Stimulated activated CD8-positive, alpha-beta memory T cell treated with anti-CD3 and anti-CD28 coated beads, Interleukin-4, amount 100 ng/mL, for 24 hours (primary cell): Measurements from ENCODE around the gene LOXHD1.

Source experiments
- DNase-seq: peaks from one replicate; pipeline ENCODE4 v3.0.0-alpha.2; 2020; ENCODE audit warnings: low read depth

LOXHD1 gene

DNA sequence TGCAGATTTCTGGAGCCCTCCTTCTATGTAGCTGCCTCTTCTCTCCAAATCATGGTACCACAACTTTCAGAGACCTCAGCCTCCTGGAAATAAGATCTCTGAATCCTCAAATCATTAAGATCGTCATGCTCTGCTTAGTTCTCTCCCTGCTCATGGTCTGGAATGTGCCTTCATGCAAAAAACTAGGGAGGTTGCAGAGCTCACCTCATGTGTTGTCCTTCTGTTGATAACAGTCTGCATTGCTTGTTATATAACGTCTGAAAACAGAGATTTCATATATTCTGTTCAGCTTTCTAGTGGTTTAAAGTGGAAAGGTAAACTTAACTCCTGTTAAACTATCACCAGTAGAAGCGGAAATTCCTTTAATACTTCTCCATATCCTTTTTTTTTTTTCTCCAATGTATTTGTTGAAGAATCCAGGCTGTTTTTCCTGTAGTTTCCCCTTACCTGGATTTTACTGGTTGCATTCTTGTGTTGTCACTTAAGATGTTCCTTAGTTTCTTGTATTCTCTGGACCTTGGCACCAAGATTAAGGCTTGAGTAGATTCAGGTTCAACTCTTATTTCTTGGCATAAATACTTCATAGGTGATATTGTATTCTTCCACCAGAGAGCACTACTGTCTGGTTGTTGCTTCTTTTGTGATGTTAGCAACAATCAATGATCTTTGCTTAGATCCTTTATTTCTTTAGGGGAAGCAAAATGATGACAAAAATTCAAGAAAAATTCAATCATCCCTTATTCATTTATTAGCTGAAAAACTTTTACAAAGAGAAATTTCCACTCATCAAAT, 211.3 kb downstream of the LOXHD1 start:
- no peak for DNase-seq

- no peak for DNase-seq
Observed at GRCh38 chr18:46439037-46439436, 218.0 kb downstream of the LOXHD1 start.

DNA sequence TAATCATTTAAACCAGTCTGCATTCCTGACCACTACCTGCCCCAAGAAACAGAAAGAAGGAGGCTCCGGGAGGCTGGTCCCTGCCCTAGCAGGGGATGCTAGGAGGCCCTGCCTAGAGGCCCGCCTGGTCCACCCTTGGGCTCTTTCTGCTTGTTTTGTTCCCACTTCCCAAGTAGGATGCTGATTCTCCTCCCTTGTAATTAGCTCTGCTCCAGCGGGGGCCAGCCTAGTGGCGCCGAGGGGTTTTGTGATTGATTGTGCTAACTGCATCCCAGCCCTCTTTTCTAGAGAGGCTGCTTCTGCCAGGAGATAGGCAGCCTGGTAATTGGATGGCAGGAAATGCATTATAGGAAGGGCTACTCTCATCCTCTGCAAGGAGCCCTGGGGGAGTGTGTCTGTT, 220.0 kb downstream of the LOXHD1 start:
- DNase-seq: no peak

- DNase-seq: no peak
Observed at GRCh38 chr18:46436621-46437020, 220.4 kb downstream of the LOXHD1 start.

GRCh38 chr18:46435031-46435430, 222.0 kb downstream of the LOXHD1 start:
- no peak for DNase-seq

GRCh38 chr18:46434629-46435028, 222.4 kb downstream of the LOXHD1 start:
- DNase-seq: no peak

- DNase-seq: no peak
Observed at GRCh38 chr18:46433121-46433826, 223.7 kb downstream of the LOXHD1 start.

GRCh38 chr18:46431522-46432171, 225.4 kb downstream of the LOXHD1 start:
- DNase-seq: no peak

DNA sequence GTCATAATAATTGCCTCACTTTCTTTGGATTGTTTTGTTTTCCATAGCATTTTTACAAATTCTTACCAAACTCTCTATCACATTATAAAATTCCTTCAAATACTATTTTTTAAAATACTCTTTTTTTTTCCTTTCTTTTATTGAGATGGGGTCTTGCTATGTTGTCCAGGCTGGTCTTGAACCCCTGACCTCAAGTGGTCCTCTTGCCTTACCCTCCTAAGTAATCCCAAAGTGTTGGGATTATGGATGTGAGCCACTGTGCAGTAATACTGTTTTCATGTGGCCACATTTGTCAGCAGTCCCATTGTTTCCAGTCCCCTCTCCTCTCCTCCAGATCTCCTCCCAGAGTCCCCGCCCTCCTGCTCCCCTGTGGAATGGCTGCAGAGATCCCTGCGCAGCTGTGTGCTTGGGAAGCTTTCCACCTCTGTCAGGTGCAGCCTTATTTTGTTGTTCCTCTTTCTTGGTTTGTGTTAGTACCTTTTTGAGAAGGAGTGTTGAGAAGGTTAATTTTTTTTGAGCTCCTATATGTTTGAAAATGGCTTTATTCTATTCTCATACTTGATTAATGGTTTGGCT, 227.3 kb downstream of the LOXHD1 start:
- no peak for DNase-seq

DNA sequence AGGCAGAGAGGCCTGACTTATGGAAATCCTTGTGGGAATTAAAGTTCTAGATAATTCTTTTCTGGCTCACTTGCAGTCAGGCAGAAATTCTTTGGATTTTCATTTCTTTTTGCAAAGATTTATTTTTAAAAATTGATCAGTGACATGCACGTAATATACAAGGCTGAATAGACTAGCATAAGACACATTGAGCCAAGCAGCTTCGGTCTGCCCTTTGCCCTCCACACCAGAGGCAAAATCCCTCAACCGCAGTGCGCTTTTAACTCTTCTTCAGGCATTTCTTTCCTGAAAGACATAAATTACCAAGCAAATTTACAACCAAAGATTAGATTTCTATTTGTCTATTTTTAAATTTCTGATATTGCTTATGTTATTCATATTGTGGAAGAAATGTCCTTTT, 227.9 kb downstream of the LOXHD1 start:
- no peak for DNase-seq

- DNase-seq: no peak
Observed at GRCh38 chr18:46428368-46428767, 228.7 kb downstream of the LOXHD1 start.

- DNase-seq: no peak
Observed at GRCh38 chr18:46427216-46427995, 229.6 kb downstream of the LOXHD1 start.
